AG10803 (cell line): ENCODE data around the gene PPARGC1A.
A peak's percentile ranks its signal among the peaks of the same experiment; 100 is the strongest.

Experiments used
- DNase-seq: peaks from one replicate; pipeline ENCODE4 v3.0.0; 2010; ENCODE audit warnings: low read depth
- H3K4me3 ChIP-seq: 2 replicates; pipeline ENCODE4 v1.5.1; 2011; ENCODE audit warnings: mild to moderate bottlenecking, low read length, control low read depth
- TF ChIP-seq, protein P1 (sequence below): conservative IDR thresholded peaks from 2 replicates; pipeline ENCODE4 v1.5.1; 2011; ENCODE audit warnings: mild to moderate bottlenecking, low read length, control low read depth, inconsistent platforms

Gene PPARGC1A

DNA sequence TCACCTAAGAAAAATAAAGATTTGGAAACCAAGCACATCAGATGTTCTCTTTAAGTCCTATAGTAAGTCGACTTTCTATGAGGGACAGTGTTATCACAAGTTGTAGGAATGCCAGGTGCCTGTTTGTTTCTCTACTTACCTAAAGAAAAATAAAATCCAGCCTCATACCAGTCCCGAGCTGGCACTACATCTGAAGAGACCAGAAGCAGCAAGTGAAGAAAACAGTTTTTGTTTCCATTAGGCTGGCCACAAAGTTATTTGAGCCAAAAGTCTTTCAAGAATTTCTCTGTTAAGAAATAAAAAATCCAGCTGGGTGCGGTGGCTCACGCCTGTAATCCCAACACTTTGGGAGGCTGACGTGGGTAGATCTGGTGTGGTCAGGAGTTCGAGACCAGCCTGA lies 10.8 kb upstream of the PPARGC1A start:
- TF ChIP-seq, protein P1, sequence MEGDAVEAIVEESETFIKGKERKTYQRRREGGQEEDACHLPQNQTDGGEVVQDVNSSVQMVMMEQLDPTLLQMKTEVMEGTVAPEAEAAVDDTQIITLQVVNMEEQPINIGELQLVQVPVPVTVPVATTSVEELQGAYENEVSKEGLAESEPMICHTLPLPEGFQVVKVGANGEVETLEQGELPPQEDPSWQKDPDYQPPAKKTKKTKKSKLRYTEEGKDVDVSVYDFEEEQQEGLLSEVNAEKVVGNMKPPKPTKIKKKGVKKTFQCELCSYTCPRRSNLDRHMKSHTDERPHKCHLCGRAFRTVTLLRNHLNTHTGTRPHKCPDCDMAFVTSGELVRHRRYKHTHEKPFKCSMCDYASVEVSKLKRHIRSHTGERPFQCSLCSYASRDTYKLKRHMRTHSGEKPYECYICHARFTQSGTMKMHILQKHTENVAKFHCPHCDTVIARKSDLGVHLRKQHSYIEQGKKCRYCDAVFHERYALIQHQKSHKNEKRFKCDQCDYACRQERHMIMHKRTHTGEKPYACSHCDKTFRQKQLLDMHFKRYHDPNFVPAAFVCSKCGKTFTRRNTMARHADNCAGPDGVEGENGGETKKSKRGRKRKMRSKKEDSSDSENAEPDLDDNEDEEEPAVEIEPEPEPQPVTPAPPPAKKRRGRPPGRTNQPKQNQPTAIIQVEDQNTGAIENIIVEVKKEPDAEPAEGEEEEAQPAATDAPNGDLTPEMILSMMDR, result no peak
- H3K4me3 ChIP-seq, result no peak overlapping the region
- no peak for DNase-seq

DNA sequence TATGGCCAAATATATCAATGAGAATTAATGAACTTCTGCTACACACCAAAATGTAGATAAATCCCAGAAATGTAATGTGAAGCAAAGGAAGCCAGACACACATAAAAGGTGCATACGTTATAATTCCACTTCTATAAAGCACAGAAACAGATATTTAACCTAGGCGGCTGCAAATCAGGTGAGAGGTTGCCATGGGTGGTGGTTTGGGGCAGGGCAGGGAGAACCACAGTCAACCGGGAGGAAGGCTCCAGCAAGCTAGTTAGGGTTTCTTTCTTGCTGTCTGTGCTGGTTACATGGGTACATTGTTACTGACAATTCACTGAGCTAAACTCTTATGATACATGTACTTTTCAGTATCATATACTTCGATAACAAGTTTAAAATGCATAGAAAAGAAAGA lies 9.7 kb upstream of the PPARGC1A start:
- no peak for DNase-seq

DNA sequence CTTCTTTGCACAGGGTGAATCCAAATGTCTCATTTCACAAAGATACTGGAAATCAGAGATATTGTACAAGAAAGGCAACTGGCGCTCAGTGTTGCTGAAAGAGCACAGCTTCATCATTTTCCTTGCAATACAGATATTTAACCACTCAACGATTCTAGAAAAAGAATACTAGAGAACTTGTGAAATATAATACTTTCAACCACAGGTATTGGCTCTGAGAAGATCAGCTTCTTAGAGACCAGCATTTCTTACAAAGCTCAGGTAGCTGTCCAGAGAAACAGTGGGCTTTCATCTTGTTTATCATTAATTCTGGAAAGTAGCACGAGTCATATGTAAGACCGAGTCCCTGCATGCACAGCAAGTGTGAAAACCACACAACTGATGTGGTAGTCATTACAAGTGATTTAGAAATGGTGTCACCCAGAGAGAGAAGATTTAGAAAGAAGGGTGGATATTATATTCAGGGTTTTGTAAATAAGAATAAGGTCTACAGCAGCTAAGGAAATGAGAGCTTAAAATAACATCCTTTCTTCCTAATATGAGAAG lies 7.8 kb upstream of the PPARGC1A start:
- H3K4me3 ChIP-seq, result no peak overlapping the region
- DNase-seq, result no peak
- TF ChIP-seq, protein P1, result no peak

More for the DNA sequence above, 9.7 kb upstream of the PPARGC1A start:
- no peak overlapping the region for H3K4me3 ChIP-seq
- TF ChIP-seq, protein P1, result no peak

DNA sequence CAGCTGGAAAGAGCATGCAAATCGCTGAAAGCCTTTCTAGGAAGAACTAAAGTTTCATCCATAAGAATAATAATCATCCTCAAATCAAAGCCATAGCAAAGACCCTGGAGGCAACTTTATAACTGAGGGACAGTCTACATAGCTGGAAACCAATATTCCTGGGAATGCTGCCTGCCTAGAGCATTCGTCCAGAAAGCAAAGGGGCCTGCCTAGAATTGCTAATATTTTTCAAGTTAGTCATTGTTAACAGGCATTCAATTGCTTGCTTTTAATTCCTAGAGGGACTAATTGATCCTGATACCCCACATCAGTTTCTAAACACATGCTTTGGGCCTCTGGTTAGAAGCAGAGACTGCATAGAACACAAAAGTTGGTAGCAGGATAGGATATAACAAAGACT lies 4.2 kb upstream of the PPARGC1A start:
- no peak overlapping the region for H3K4me3 ChIP-seq
- no peak for DNase-seq
- TF ChIP-seq, protein P1, result no peak

DNA sequence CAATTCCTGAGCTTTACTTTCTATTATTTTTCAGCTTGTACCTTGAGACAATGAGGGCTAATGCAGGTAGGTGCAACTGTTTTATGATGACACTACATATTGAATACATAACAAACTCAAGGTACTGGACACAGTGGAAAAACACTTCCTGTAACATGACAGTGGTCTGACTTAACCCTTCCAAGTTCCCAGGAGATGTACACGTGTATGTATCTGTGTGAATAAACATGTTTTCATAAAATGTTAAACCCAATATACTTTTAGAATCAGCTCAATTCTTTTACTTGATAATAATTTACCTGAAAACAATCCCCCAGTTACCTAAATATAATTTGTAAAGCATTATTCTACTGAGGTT lies 1.2 kb upstream of the PPARGC1A start:
- DNase-seq, result no peak
- TF ChIP-seq, protein P1, result no peak

DNA sequence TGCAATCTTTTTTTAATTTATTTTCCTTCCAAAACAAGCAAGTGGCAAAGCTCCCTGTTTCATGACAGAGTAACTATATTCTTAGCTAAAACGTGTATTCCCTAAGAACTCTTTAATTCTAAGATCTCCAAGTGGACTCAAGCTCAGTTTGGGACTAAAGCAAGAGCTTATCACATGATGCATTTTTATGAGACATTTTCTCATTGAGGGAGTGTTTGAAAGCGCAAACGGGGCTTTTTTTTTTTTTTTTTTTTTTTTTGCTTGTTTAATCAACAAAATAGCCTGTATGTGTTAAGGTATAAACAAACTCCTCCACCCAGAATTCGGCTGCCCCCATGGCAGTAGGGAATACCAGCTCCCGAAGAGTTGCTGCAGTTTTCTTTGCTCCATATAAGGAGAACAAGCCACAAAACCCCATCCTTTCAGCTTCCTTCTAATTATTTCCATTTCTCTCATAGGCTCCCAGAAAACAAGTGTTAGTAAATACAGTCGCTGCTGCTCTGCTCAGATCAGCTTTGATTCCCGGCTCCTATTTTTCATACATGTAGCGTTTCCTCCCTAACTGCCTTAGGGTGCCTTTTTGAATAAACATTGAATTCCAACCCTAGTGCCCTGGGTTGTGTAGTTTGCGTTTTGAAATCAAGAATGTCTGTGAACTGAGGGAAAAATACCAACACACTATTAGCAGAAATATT lies 669 bp upstream of the PPARGC1A start:
- no peak for DNase-seq
- TF ChIP-seq, protein P1, result no peak
- peak overlapping the region; percentile 60 for H3K4me3 ChIP-seq

More for the DNA sequence above, 1.2 kb upstream of the PPARGC1A start:
- no peak overlapping the region for H3K4me3 ChIP-seq

DNA sequence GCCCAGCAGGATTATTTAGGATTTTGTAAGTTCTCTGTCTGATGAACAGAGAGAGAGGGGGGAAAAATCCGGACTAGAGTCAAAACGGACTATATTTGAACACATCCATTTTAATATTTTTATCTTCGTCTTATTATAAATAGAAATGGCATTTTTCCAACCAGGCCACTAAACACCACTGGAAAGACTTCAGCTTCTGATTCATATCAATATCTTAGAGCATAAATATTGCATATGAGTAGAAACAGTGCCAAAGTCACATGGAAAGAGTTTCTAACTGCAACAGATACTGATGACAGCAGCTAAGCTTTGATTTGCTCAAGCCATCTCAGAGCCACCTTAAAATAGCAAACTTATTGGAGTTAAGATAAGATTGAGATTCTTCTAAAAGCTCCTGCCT lies 456 bp downstream of the PPARGC1A start:
- TF ChIP-seq, protein P1, result no peak
- peak overlapping the region; percentile 60 for H3K4me3 ChIP-seq
- no peak for DNase-seq
